DMS114 treated with DMSO at 0.1 percent for 48 hours (cell line): ENCODE results near the gene SPTAN1.

ENCODE experiments used
- DNase-seq: peaks from one replicate; lab custom pipeline; 2025; ENCODE audit not compliant: unreplicated experiment; lab: John Stamatoyannopoulos, UW

SPTAN1 gene

GRCh38 chr9:128595471-128595870 is 43.1 kb downstream of the SPTAN1 start:
- DNase-seq = no peak

- no peak for DNase-seq
Measured at GRCh38 chr9:128600099-128600498, 47.7 kb downstream of the SPTAN1 start.

- DNase-seq = no peak
Measured at GRCh38 chr9:128603697-128604096, 51.3 kb downstream of the SPTAN1 start.

GRCh38 chr9:128607642-128608350 is 55.4 kb downstream of the SPTAN1 start:
- DNase-seq = no peak

- DNase-seq = no peak
Measured at GRCh38 chr9:128610897-128611296, 58.5 kb downstream of the SPTAN1 start.

GRCh38 chr9:128611600-128612394 is 59.4 kb downstream of the SPTAN1 start:
- no peak for DNase-seq

- DNase-seq = no peak
Measured at GRCh38 chr9:128614728-128615127, 62.3 kb downstream of the SPTAN1 start.

GRCh38 chr9:128615571-128615970 is 63.2 kb downstream of the SPTAN1 start:
- DNase-seq = no peak

- no peak for DNase-seq
Measured at GRCh38 chr9:128617943-128618342, 65.6 kb downstream of the SPTAN1 start.

- DNase-seq = no peak
Measured at GRCh38 chr9:128619127-128619526, 66.7 kb downstream of the SPTAN1 start.

- DNase-seq = no peak
Measured at GRCh38 chr9:128619779-128620178, 67.4 kb downstream of the SPTAN1 start.

GRCh38 chr9:128621730-128622455 is 69.5 kb downstream of the SPTAN1 start:
- DNase-seq = no peak

- DNase-seq = no peak
Measured at GRCh38 chr9:128624566-128624965, 72.2 kb downstream of the SPTAN1 start.

GRCh38 chr9:128625391-128626146 is 73.2 kb downstream of the SPTAN1 start:
- no peak for DNase-seq

- no peak for DNase-seq
Measured at GRCh38 chr9:128626181-128626580, 73.8 kb downstream of the SPTAN1 start.

GRCh38 chr9:128627127-128627715 is 74.8 kb downstream of the SPTAN1 start:
- no peak for DNase-seq

- DNase-seq = no peak
Measured at GRCh38 chr9:128627906-128628305, 75.5 kb downstream of the SPTAN1 start.

- DNase-seq = no peak
Measured at GRCh38 chr9:128628471-128629048, 76.2 kb downstream of the SPTAN1 start.

- no peak for DNase-seq
Measured at GRCh38 chr9:128629136-128629535, 76.7 kb downstream of the SPTAN1 start.

- no peak for DNase-seq
Measured at GRCh38 chr9:128629852-128630545, 77.6 kb downstream of the SPTAN1 start.
